K562 (cell line): Measurements from ENCODE around the gene AGAP1. TPM values are rescaled to one million over a fixed set of nuclear protein-coding genes. Genes with fewer than 3 reads are reported as not detected.

Experiments
- ATAC-seq: fragments of 200-7000 bp; cut with Tn5 transposase; 3 replicates; pipeline ENCODE4 v1.9.1; 2020; ENCODE audit warnings: moderate library complexity
- BruUV-seq: library from RNA; stranded (reverse); fragments of 400-500 nt; replicated peaks from 2 replicates; lab custom pipeline; 2021; lab: Mats Ljungman, UMichigan
- CTCF ChIA-PET: fragments of 300-600 bp; formaldehyde crosslinking; extraction: SDS; loops from one replicate; lab custom pipeline; 2021; ENCODE audit warnings: low intra/inter-chr PET ratio; lab: Yijun Ruan, JAX
- POLR2A ChIA-PET: fragments of 300-600, 350-650 bp; sonication (Branson Sonifier 250); formaldehyde crosslinking; extraction: SDS; loops from one replicate; lab custom pipeline; 2021; ENCODE audit warnings: antibody characterized with exemption, inconsistent platforms; lab: Yijun Ruan, JAX
- DNase-seq, 4 experiments: peaks; one replicate each; pipeline versions ENCODE4 v3.0.0 to v3.0.0-alpha.2; 2011 to 2018; ENCODE audit warnings: low spot score in 3 of 4, mixed read lengths in 3 of 4; ENCODE audit errors: extremely low read depth in 1 of 4
- FAIRE-seq: peaks from 2 replicates; lab custom pipeline; 2011; peaks lifted over from hg19 to GRCh38; lab: Jason Lieb, UNC
- H2AFZ ChIP-seq: 2 replicates; pipeline ENCODE4 v1.6.0; 2011; ENCODE audit warnings: low read depth, low read length, control low read depth, inconsistent platforms
- H3K27ac ChIP-seq: fragments of 200-600 bp; 3 replicates; pipeline ENCODE4 v1.8.0; 2011; ENCODE audit warnings: low read depth, mild to moderate bottlenecking, control low read depth, inconsistent platforms, low read length, moderate library complexity, mixed read lengths; ENCODE audit errors: extremely low read depth
- H3K27me3 ChIP-seq, 2 experiments: fragments of 300-600 bp in 1 of 2; 2 replicates in 1 of 2; 3 replicates in 1 of 2; pipeline versions ENCODE4 v1.6.0 to v1.8.0; 2011; ENCODE audit warnings: inconsistent platforms in 2 of 2, low read length in 2 of 2, mild to moderate bottlenecking in 1 of 2, mixed read lengths in 1 of 2, moderate library complexity in 1 of 2; ENCODE audit not compliant: control insufficient read depth in 2 of 2, insufficient read depth in 2 of 2
- H3K36me3 ChIP-seq: fragments of 300-600 bp; 3 replicates; pipeline ENCODE4 v1.8.0; 2011; ENCODE audit warnings: mild to moderate bottlenecking, low read length, inconsistent platforms; ENCODE audit not compliant: control insufficient read depth, insufficient read depth
- H3K4me1 ChIP-seq, 2 experiments: fragments of 200-600 bp in 1 of 2; replicated peaks in 1 of 2; 2 replicates in 1 of 2; 3 replicates in 1 of 2; pipeline versions ENCODE4 v1.5.1 to v1.8.0; 2011; ENCODE audit warnings: inconsistent platforms in 2 of 2, low read length in 2 of 2, mild to moderate bottlenecking in 1 of 2, mixed read lengths in 1 of 2, moderate library complexity in 1 of 2; ENCODE audit not compliant: control insufficient read depth in 2 of 2, insufficient read depth in 2 of 2
- H3K4me2 ChIP-seq: 2 replicates; pipeline ENCODE4 v1.6.1; 2011; ENCODE audit warnings: low read length, control low read depth, inconsistent platforms, mixed read lengths; ENCODE audit not compliant: insufficient read depth
- H3K4me3 ChIP-seq: fragments of 200-600 bp; sonication (generic), shearing (Covaris generic); 2 replicates; pipeline ENCODE4 v1.5.1; 2016; ENCODE audit warnings: control low read depth, inconsistent platforms
- H3K79me2 ChIP-seq: fragments of 200-600 bp; 3 replicates; pipeline ENCODE4 v1.8.0; 2011; ENCODE audit warnings: low read length, inconsistent platforms; ENCODE audit not compliant: control insufficient read depth, insufficient read depth
- H3K9ac ChIP-seq, 2 experiments: 2 replicates each; pipeline versions ENCODE4 v1.6.0 to v1.6.1; 2011; ENCODE audit warnings: low read depth in 2 of 2, low read length in 2 of 2, control low read depth in 1 of 2, inconsistent platforms in 1 of 2, mild to moderate bottlenecking in 1 of 2, mixed read lengths in 1 of 2; ENCODE audit not compliant: insufficient read depth in 1 of 2
- H3K9me1 ChIP-seq: one replicate; pipeline ENCODE4 v1.6.0; 2011; ENCODE audit warnings: inconsistent platforms, mild to moderate bottlenecking, low read length, moderate library complexity; ENCODE audit not compliant: control insufficient read depth, insufficient read depth
- H3K9me3 ChIP-seq: replicated peaks from 2 replicates; pipeline ENCODE4 v1.5.1; 2011; ENCODE audit warnings: low read depth, low read length, inconsistent platforms; ENCODE audit not compliant: control insufficient read depth, insufficient read depth
- H4K20me1 ChIP-seq: replicated peaks from 2 replicates; pipeline ENCODE4 v1.6.1; 2011; ENCODE audit warnings: low read length, inconsistent platforms, mixed read lengths; ENCODE audit not compliant: control insufficient read depth, insufficient read depth
- ERF ChIP-seq: fragments of 450-650 bp; formaldehyde crosslinking; IDR thresholded peaks from 2 replicates; pipeline ENCODE4 v1.4.0; 2020; ENCODE audit warnings: mild to moderate bottlenecking, mixed read lengths
- ESRRA ChIP-seq: fragments of 450-650 bp; IDR thresholded peaks from 2 replicates; pipeline ENCODE4 v1.6.1; 2014; ENCODE audit warnings: low read depth, mild to moderate bottlenecking, moderate library complexity, borderline replicate concordance
- FOXA1 ChIP-seq: fragments of 450-650 bp; IDR thresholded peaks from 2 replicates; pipeline ENCODE4 v1.6.1; 2016; ENCODE audit warnings: mild to moderate bottlenecking, borderline replicate concordance
- GTF3C2 ChIP-seq: IDR thresholded peaks from 3 replicates; pipeline ENCODE4 v1.6.1; 2011; ENCODE audit warnings: borderline replicate concordance, mild to moderate bottlenecking, moderate library complexity; ENCODE audit not compliant: insufficient read length; ENCODE audit errors: extremely low read depth
- HEY1 ChIP-seq: fragments of 250-450 bp; sonication (Bioruptor Pico); IDR thresholded peaks from 2 replicates; pipeline ENCODE4 v1.5.0; 2020; ENCODE audit warnings: mild to moderate bottlenecking, moderate library complexity, borderline replicate concordance
- JUND ChIP-seq, 2 experiments: IDR thresholded peaks; 2 replicates in 1 of 2; 3 replicates in 1 of 2; pipeline ENCODE4 v1.6.1; 2011; ENCODE audit warnings: borderline replicate concordance in 2 of 2, low read depth in 2 of 2, low read length in 2 of 2, improper control_type of control experiment in 1 of 2, missing biosample characterization in 1 of 2, missing genetic modification characterization in 1 of 2, missing genetic modification reagents in 1 of 2
- KLF13 ChIP-seq: fragments of 450-650 bp; IDR thresholded peaks from 2 replicates; pipeline ENCODE4 v1.6.1; 2016; ENCODE audit warnings: missing genetic modification characterization, low read depth, mild to moderate bottlenecking, missing compliant biosample characterization, moderate library complexity, borderline replicate concordance
- MECOM ChIP-seq: fragments of 250-450 bp; sonication (Bioruptor Pico); IDR thresholded peaks from 2 replicates; pipeline ENCODE4 v1.8.0; 2022; ENCODE audit warnings: inconsistent platforms
- PATZ1 ChIP-seq: fragments of 250-450 bp; sonication (Bioruptor Pico); IDR thresholded peaks from 2 replicates; pipeline ENCODE4 v1.5.0; 2020; ENCODE audit warnings: mild to moderate bottlenecking, borderline replicate concordance
- SMAD1 ChIP-seq: fragments of 150-350 bp; IDR thresholded peaks from 2 replicates; pipeline ENCODE4 v1.6.1; 2014; ENCODE audit warnings: low read length, low read depth; ENCODE audit not compliant: partially characterized antibody
- SMARCA5 ChIP-seq: fragments of 450-650 bp; IDR thresholded peaks from 2 replicates; pipeline ENCODE4 v1.6.1; 2016
- TOE1 ChIP-seq, 2 experiments: fragments of 450-650 bp in 1 of 2; sonication (generic) in 1 of 2; formaldehyde crosslinking in 1 of 2; IDR thresholded peaks; 2 replicates each; pipeline versions ENCODE4 v1.7.1 to v1.8.0; 2016 to 2022; ENCODE audit warnings: borderline replicate concordance in 2 of 2, mild to moderate bottlenecking in 2 of 2, antibody characterized with exemption in 1 of 2, inconsistent platforms in 1 of 2, low read depth in 1 of 2, missing genetic modification reagents in 1 of 2, moderate library complexity in 1 of 2
- ZBTB17 ChIP-seq: fragments of 450-650 bp; formaldehyde crosslinking; IDR thresholded peaks from 2 replicates; pipeline ENCODE4 v1.4.0; 2020; ENCODE audit warnings: mild to moderate bottlenecking
- ZFX ChIP-seq: sonication (generic); formaldehyde crosslinking; IDR thresholded peaks from 2 replicates; pipeline ENCODE4 v1.8.0; 2022; ENCODE audit warnings: mild to moderate bottlenecking, missing genetic modification reagents, moderate library complexity
- WGBS: fragments of 100-300 bp; shearing (Covaris generic); methylation state at CpG from one replicate; pipeline ENCODE4 v1.1.6; 2016; ENCODE audit warnings: low coverage, mixed read lengths; ENCODE audit not compliant: insufficient coverage; ENCODE audit errors: missing lambda C conversion rate; 5-methylcytosine and 5-hydroxymethylcytosine counted together
- in situ Hi-C: fragments of 300-500 bp; cut with MboI; formaldehyde crosslinking; loops from 4 replicates; pipeline ENCODE4 v1.15.0; 2018; ENCODE audit warnings: inconsistent platforms, mixed read lengths
- intact Hi-C: fragments of 100-400 bp; cut with micrococcal nuclease; formaldehyde crosslinking; loops from 2 replicates; pipeline ENCODE4 v1.14.2; 2022
- polyA plus RNA-seq, 8 experiments: library from polyadenylated mRNA; depleted of rRNA in 4 of 8; stranded (reverse) in 5 of 8; unstranded in 3 of 8; fragments of >200 nt; fragmentation: Nextera tagmentation in 2 of 8; fragmentation: Illumina TruSeq in 1 of 8; extraction: Ambion mirVana in 2 of 8; extraction: Trizol in 1 of 8; gene quantifications; 2 replicates each; pipeline versions ENCODE4 v1.2.1 to v1.2.3, GENCODE V29; 2011 to 2014; ENCODE audit warnings: inconsistent platforms in 1 of 8, missing spikeins in 1 of 8
- total RNA-seq, 7 experiments: library from RNA; depleted of rRNA in 6 of 7; stranded (reverse); fragments of >200 nt in 6 of 7; fragmentation: Illumina TruSeq in 2 of 7; extraction: Trizol in 2 of 7; gene quantifications; 2 replicates each; pipeline versions ENCODE4 v1.2.1 to v1.2.3, GENCODE V29; 2011 to 2021; ENCODE audit warnings: low replicate concordance in 1 of 7

The AGAP1 gene
- total and polyA plus RNA-seq, 9 of the 15 experiments (the other 6 are each of a cell fraction or from before 2014, with no cell fraction given) = 1.3 to 24.0 (median 10.6) TPM

GRCh38 chr2:235694721-235695601, 201.1 kb downstream of the AGAP1 start (continued):
- no peak for TF ChIP-seq ESRRA
- TF ChIP-seq GTF3C2 = no peak
- TF ChIP-seq SMAD1 = no peak
- TF ChIP-seq, all 486 proteins: peak for 0

GRCh38 chr2:235695602-235695895, 201.7 kb downstream of the AGAP1 start:
- in situ Hi-C loops = no loop called here
- peaks cover 43% of the 10 kb centered on the region for H3K79me2 ChIP-seq
- no peak overlapping the region for H3K9ac ChIP-seq
- no peak overlapping the region for H3K27ac ChIP-seq
- H2AFZ ChIP-seq = no peak overlapping the region
- no peak overlapping the region for H3K4me3 ChIP-seq
- H3K4me2 ChIP-seq = no peak overlapping the region
- BruUV-seq = no TSS peak
- H3K4me1 ChIP-seq = peaks cover 0 to 12% of the 10 kb centered on the region in 2 experiments; a peak in 4 of 5 replicates
- ChIA-PET CTCF (no interaction called here), POLR2A (interaction anchor here (0.8 kb wide), 1 partner anchor 10 kb away, joined by 4 read pairs; no protein-coding TSS in a partner anchor)
- no peaks in the 10 kb centered on the region for H3K27me3 ChIP-seq
- peaks cover 53% of the 10 kb centered on the region for H4K20me1 ChIP-seq
- ATAC-seq = no peak
- no peak for DNase-seq
- 100% methylated on average over 3 of the region's 3 CpGs for WGBS
- H3K36me3 ChIP-seq = no peaks in the 10 kb centered on the region
- H3K9me3 ChIP-seq = no peaks in the 10 kb centered on the region
- intact Hi-C loops = no loop called here
- no peaks in the 10 kb centered on the region for H3K9me1 ChIP-seq
- no peak for FAIRE-seq
- TF ChIP-seq KLF13 (tag) (no peak), JUND (IDR thresholded peaks at IDR 0.05; ENCODE audit: borderline replicate concordance, low read depth, low read length) (no peak), JUND (tag; IDR thresholded peaks at IDR 0.05; ENCODE audit: borderline replicate concordance, low read depth, low read length) (no peak), MECOM (no peak), ZBTB17 (no peak), TOE1 (IDR thresholded peaks at IDR 0.05; ENCODE audit: borderline replicate concordance) (no peak), TOE1 (CRISPR knock-in tag; IDR thresholded peaks at IDR 0.05; ENCODE audit: borderline replicate concordance, low read depth) (no peak), FOXA1 (no peak), PATZ1 (CRISPR knock-in tag) (no peak), ERF (CRISPR knock-in tag) (no peak), ZFX (CRISPR knock-in tag) (no peak), HEY1 (no peak), SMARCA5 (no peak)
